GM19397 (cell line): Measurements from ENCODE around the gene PANX3.

ENCODE experiments used
- ATAC-seq: cut with Tn5 transposase; IDR thresholded peaks from one replicate; pipeline ENCODE4 v1.9.1; 2021; ENCODE audit warnings: mild to moderate bottlenecking, moderate library complexity; ENCODE audit not compliant: unreplicated experiment

PANX3 gene

GRCh38 chr11:124656774-124657630 lies 45.8 kb downstream of the PANX3 start:
- no peak for ATAC-seq

- no peak for ATAC-seq
These were observed 46.7 kb downstream of the PANX3 start for GRCh38 chr11:124657904-124658303.

- no peak for ATAC-seq
These were observed 47.3 kb downstream of the PANX3 start for GRCh38 chr11:124658501-124658900.

GRCh38 chr11:124658986-124659385 lies 47.8 kb downstream of the PANX3 start:
- no peak for ATAC-seq

GRCh38 chr11:124661553-124661952 lies 50.3 kb downstream of the PANX3 start:
- ATAC-seq, result no peak

GRCh38 chr11:124662106-124662505 lies 50.9 kb downstream of the PANX3 start:
- ATAC-seq, result no peak

GRCh38 chr11:124663861-124664260 lies 52.6 kb downstream of the PANX3 start:
- no peak for ATAC-seq

GRCh38 chr11:124667601-124668000 lies 56.4 kb downstream of the PANX3 start:
- no peak for ATAC-seq

GRCh38 chr11:124669193-124669592 lies 58.0 kb downstream of the PANX3 start:
- no peak for ATAC-seq
